ENCODE results near the gene SERPINA6. TPM values are rescaled to one million over a fixed set of nuclear protein-coding genes. Genes with fewer than 3 reads are reported as not detected.
"Not testable (repeated sequence)": the region's sequence is repeated elsewhere in the genome, so short reads cannot be mapped to it uniquely, and the experiment has no call there.

The SERPINA6 gene
- total RNA-seq, 1 experiment from 2014 or later, result not detected

DNA sequence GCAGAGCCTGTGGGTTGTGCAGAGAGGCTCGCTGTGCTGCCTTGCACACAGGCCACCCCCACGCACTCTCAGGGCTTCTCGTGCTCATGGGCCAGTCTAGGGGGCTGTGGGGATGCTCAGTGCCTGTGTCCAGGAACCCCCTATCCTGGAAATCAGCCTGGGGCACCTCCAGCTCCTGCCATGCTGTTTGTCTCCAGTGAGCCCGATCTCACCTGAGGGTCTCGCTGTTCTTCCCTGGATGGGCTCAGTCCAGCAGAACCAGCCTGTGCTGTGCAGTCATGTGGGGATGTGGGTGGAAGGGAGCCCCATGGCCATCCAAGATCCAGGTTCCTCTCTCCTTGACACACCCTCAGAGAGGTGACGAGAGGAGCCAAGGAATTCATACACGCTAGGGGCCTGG lies 38.5 kb upstream of the SERPINA6 start:
- Histone ChIP-seq H3K4me1 (no peaks in the 10 kb centered on the region), H3K36me3 (no peaks in the 10 kb centered on the region), H3K4me3 (no peak overlapping the region), H3K27ac (no peak overlapping the region), H3K27me3 (no peaks in the 10 kb centered on the region), H3K9me3 (replicated peaks) (no peaks in the 10 kb centered on the region)
- no peak for DNase-seq

DNA sequence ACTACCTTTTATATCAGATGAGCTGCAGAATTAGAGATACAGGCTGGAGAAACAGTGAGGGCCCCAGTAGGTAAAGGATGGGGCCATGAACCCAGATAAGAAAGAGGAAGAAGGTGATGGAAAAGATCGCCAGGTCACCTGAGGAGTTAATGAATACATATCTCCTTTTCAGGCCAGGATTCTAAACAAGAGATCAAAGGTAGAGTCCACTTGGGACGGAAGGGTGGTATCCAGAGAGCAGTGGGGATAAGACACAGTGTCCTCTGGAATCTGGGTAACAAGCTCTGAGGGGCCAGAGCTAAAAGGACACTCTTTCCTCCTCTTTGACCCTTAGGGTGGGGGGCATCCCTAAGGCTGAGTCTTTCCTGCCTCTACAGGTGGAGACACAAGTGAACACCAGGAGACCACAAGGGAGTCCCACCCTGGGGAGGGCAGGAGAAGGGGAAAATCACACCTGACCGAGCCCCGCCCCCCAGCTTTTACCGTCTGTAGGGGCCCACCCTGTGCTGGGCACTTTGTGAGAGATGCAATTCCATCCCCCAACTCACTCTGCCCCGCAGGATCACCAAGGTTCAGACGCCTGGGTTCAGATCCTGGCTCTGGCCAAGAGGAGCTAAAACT lies 37.9 kb upstream of the SERPINA6 start:
- Histone ChIP-seq H3K9me3 (replicated peaks) (no peaks in the 10 kb centered on the region), H3K36me3 (no peaks in the 10 kb centered on the region), H3K4me3 (no peak overlapping the region), H3K27me3 (no peaks in the 10 kb centered on the region), H3K27ac (no peak overlapping the region), H3K4me1 (no peaks in the 10 kb centered on the region)
- no peak for DNase-seq

DNA sequence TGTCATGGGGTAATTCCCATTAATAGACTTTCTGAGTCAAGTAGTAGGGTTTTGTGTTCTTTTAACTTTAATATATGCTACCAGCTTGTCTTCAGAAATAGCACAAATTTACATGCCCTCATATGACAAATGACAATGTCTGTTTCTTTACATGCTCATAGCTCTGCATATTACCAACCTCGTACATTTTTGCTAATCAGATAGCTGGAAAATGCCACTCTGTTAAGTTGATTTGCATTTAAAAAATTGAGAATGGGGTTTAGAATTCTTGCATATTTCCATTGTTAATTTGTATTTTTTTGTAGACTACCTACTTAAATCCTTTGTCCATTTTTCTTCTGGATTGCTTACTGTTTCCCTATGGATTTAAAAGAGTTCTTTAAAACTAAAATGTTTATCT lies 34.0 kb upstream of the SERPINA6 start:
- no peak overlapping the region for H3K27ac ChIP-seq
- H3K36me3 ChIP-seq, result no peaks in the 10 kb centered on the region
- H3K4me3 ChIP-seq, result no peak overlapping the region
- no peaks in the 10 kb centered on the region for H3K4me1 ChIP-seq
- H3K9me3 ChIP-seq (replicated peaks), result no peaks in the 10 kb centered on the region
- no peaks in the 10 kb centered on the region for H3K27me3 ChIP-seq
- no peak for DNase-seq

DNA sequence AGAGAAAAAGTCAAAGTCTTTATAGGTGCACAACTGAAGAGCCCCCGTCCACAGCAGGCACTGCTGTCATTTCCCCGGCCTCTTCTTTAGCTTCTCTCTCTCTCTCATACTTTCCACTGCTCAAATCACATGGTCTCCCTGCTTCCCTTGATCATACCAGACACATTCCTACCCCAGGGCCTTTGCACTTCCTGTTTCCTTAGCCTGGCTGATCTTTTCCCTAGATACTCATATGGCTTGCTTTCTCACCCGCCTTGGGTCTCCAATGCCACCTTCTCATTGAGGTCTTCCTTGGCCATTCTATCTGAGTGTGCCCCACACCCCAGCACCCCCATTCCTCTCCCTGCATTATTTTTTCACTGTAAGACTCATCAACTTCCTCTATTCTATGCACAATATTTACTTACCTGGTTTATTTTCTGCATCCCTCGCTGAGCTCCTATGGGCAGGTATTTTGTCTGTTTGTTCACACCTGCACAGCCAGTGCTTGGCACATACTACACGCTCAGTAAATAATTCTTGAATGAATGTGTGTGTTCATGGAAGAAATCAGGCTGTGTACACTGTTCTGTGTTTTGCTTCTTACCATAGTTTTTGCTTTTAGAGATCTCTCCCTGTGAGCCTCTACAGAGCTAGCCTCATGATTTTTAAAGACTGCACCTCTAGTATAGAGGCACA lies 33.4 kb upstream of the SERPINA6 start:
- Histone ChIP-seq H3K4me1 (no peaks in the 10 kb centered on the region), H3K27ac (no peak overlapping the region), H3K9me3 (replicated peaks) (no peaks in the 10 kb centered on the region), H3K4me3 (no peak overlapping the region), H3K27me3 (no peaks in the 10 kb centered on the region), H3K36me3 (no peaks in the 10 kb centered on the region)
- no peak for DNase-seq

DNA sequence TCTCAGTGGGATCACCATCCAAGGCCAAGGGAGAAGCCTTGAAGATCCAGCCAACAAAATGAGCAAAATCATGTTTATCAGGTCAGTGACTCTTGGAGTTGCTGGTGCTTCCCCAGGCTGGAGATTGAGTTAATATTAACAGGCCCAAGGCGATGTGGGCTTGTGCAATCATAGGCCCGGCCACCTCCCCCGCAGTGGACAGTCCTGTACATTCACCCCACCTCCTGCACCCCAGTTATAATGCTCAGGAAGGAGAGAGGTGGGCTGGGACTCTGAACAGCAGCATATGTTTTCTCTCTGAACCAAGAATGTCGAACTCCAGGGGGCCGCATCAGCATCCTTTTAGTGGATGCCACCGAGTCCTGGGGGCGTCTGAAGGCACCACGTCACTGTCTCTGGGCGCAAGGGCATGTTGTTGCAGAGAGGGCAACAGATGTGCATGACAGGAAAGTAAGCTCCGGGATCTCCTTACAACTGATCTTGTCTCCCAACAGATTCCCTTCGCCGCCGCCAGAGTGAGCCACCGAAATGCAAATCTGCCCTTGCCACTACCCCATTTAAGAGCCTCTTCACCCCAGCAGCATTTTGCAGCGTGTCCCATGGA lies 32.2 kb upstream of the SERPINA6 start:
- peak in 1 of 2 experiments; percentile 13 for DNase-seq
- H3K9me3 ChIP-seq (replicated peaks), result no peaks in the 10 kb centered on the region
- H3K4me1 ChIP-seq, result no peaks in the 10 kb centered on the region
- H3K4me3 ChIP-seq, result no peak overlapping the region
- H3K27ac ChIP-seq, result no peak overlapping the region
- no peaks in the 10 kb centered on the region for H3K27me3 ChIP-seq
- no peaks in the 10 kb centered on the region for H3K36me3 ChIP-seq

DNA sequence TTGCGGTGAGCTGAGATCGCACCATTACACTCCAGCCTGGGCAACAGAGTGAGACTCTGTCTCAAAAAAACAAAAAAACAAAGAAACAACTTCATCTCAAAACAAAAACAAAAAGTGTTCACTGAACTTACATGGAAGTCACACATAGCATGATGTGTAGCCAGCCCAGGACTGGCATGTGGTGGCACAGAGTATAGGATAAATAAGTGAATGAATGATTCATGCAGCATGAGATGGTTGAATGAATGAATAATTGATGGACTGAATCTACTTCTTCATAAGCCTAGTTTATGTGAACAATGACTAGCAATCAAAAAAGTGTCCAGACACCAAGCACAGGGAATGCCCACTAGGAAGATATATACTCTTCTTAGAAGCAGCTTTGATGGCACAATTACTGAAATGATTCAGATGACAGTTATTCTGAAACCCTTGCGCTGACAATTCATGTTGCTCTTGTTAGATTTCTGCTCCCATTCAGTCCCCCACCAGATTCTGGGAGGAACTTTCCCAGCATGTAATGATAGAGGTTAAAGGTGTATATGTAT lies 31.6 kb upstream of the SERPINA6 start:
- no peak overlapping the region for H3K4me3 ChIP-seq
- no peaks in the 10 kb centered on the region for H3K36me3 ChIP-seq
- H3K4me1 ChIP-seq, result no peaks in the 10 kb centered on the region
- H3K9me3 ChIP-seq (replicated peaks), result no peaks in the 10 kb centered on the region
- no peak overlapping the region for H3K27ac ChIP-seq
- DNase-seq, result no peak
- H3K27me3 ChIP-seq, result no peaks in the 10 kb centered on the region

DNA sequence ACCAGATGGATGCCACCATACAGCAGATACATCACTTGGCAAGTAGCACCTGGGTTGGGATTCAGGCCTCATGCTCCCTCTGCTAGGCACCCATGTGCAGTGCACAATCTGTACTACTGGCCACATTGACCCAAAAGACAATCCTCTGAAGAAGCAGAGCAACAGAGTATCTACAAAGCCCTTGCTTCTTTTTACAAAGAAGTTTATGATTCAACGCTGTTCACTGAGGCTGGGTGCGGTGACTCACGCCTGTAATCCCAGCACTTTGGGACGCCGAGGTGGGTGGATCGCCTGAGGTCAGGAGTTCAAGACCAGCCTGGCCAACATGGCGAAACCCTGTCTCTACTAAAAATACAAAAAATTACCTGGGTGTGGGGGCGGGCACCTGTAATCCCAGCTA lies 31.1 kb upstream of the SERPINA6 start:
- H3K36me3 ChIP-seq; H3K4me3 ChIP-seq; DNase-seq; H3K27ac ChIP-seq; H3K27me3 ChIP-seq; H3K4me1 ChIP-seq; H3K9me3 ChIP-seq (replicated peaks): not testable (repeated sequence)

DNA sequence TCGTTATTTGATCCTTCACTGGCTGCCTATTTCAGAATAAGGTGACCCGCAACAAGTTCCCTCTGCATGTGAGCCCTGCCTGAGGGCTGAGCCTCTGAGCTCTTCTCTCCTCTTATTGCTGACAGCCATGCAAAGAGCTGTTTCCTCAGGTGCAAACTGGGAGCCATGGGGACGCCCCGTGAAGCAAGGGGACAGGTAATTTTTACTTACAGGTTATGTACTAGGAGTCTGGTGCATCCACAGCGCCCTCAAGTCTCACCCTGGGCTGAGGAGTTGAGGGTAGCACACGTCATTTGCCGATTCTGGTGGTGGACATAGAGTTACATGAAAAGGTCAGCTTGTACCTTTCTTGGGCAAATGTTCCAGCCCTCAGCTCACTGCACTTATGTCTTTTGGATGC lies 26.1 kb upstream of the SERPINA6 start:
- DNase-seq, result no peak
- Histone ChIP-seq H3K36me3 (no peaks in the 10 kb centered on the region), H3K4me3 (no peak overlapping the region)

DNA sequence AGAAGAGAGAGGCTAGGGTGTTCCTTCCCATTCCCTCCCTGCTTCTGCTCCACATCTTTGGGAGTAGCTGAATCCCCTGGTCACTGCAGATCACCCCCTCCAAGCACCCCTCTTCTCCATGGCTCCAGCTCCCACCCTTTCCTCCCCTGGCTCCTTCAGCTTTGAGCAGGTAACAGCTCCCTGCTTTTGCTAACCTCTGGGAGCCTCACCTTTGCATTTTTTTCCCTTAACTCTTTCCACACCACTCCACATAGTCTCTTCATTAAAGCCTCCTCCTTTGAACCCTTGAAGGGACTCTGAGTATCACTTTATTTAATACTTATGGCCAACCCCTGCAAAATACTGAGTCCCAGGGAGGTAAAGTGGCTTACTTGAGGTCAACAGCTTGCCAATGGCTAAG lies 25.7 kb upstream of the SERPINA6 start:
- H3K36me3 ChIP-seq, result no peaks in the 10 kb centered on the region
- no peak for DNase-seq
- H3K9me3 ChIP-seq (replicated peaks), result no peaks in the 10 kb centered on the region
- H3K27ac ChIP-seq, result no peak overlapping the region
- no peaks in the 10 kb centered on the region for H3K4me1 ChIP-seq
- no peaks in the 10 kb centered on the region for H3K27me3 ChIP-seq
- H3K4me3 ChIP-seq, result no peak overlapping the region

More for the DNA sequence above, 26.1 kb upstream of the SERPINA6 start:
- H3K4me1 ChIP-seq, result no peaks in the 10 kb centered on the region
- H3K9me3 ChIP-seq (replicated peaks), result no peaks in the 10 kb centered on the region
- no peaks in the 10 kb centered on the region for H3K27me3 ChIP-seq
- no peak overlapping the region for H3K27ac ChIP-seq

DNA sequence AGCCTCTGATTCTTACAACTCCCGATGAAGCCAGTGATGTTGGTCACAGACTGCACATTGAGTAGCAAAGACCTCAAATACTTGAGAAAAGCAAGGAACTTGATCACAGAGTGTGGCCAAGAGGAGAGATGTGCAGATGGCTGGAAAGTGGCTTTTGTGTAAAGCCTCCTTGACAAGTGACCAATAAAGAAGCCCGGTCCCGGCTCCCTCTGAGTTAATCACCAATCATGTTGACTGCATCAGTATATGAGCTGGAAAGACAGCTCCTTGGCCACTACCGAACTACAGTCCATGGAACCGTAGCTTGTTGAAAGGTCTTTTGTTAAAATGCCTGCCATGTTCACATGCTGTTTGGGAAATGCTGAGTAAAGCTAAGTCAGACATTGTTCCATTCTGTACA lies 23.7 kb upstream of the SERPINA6 start:
- Histone ChIP-seq H3K27ac (no peak overlapping the region), H3K4me3 (no peak overlapping the region), H3K4me1 (peaks cover 7% of the 10 kb centered on the region), H3K9me3 (replicated peaks) (no peaks in the 10 kb centered on the region), H3K27me3 (no peaks in the 10 kb centered on the region), H3K36me3 (no peaks in the 10 kb centered on the region)
- DNase-seq, result no peak

DNA sequence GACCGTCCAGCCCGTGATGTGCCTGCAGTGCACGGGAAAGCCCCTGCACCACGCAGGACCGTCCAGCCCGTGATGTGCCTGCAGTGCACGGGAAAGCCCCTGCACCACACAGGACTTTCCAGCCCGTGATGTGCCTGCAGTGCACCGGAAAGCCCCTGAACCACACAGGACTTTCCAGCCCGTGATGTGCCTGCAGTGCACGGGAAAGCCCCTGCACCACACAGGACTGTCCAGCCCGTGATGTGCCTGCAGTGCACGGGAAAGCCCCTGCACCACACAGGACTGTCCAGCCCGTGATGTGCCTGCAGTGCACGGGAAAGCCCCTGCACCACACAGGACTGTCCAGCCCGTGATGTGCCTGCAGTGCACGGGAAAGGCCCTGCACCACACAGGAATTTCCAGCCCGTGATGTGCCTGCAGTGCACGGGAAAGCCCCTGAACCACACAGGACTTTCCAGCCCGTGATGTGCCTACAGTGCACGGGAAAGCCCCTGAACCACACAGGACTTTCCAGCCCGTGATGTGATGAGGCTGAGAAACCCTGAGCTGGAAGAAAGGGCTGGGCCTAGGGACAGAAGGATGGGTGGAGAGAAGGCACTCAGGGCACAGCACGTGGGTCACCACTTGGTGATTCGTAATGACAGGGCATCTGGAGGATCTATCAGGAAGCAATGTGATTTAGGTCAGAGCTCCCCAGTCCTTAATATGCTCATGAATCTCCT lies 23.1 kb upstream of the SERPINA6 start:
- H3K9me3 ChIP-seq (replicated peaks); H3K27ac ChIP-seq; H3K4me3 ChIP-seq; H3K36me3 ChIP-seq; DNase-seq; H3K27me3 ChIP-seq: not testable (repeated sequence)
- peaks cover 12% of the 10 kb centered on the region for H3K4me1 ChIP-seq

DNA sequence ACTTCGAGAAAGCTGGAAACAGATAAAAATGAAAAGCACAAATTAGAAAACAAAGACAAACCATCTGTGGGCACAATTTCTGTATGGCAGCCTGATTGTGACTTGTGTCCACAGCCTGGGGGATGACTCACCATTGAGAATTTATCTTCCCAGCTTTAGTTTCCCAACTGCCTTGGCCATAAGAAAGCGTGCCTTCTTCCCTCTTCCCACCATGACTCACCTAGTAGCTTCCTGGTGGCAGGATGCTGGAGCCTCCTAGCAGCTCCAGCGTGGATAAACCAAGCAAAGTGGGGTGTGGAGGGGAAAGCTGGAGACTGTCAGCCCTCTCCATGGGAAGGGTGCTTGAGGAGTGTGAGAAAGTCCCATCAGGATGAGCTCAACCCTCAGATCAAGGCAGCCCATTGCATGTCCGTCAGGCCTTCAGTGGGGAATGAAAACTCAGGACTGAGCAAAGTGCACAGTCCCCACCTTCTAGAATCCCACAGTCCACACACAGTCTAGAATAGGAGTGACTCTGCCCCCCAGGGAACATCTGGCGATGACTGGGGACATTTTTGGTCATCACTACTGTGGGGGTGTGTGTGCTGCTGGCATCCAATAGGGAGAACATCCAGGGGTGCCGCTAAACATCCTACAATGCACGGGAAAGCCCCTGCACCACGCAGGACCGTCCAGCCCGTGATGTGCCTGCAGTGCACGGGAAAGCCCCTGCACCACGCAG lies 22.4 kb upstream of the SERPINA6 start:
- Histone ChIP-seq H3K4me3 (no peak overlapping the region), H3K36me3 (no peaks in the 10 kb centered on the region), H3K4me1 (peaks cover 12% of the 10 kb centered on the region), H3K9me3 (replicated peaks) (no peaks in the 10 kb centered on the region), H3K27ac (no peak overlapping the region), H3K27me3 (no peaks in the 10 kb centered on the region)
- peak; percentile 35 to 50 for DNase-seq

DNA sequence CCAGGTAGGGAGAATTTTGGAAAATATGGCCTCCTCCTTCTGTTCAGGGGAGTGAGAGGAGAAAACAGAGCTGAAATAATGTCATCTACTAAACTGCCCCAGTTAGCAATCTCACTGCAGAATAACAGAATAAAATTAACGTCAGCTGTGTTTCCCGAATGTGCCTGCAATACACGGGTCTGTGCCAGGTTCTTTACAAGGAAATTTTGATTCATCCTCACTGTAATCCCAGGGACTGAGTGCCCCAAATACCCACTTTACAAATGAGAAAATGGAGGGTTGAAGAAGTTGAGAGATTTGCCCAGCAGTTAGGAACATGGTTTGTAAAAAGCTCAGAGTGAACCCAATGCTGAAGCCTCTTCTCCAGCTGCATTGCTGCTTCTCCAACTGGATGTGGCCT lies 21.3 kb upstream of the SERPINA6 start:
- Histone ChIP-seq H3K4me3 (no peak overlapping the region), H3K36me3 (no peaks in the 10 kb centered on the region), H3K27me3 (no peaks in the 10 kb centered on the region), H3K4me1 (peaks cover 12% of the 10 kb centered on the region), H3K9me3 (replicated peaks) (no peaks in the 10 kb centered on the region), H3K27ac (no peak overlapping the region)
- no peak for DNase-seq

DNA sequence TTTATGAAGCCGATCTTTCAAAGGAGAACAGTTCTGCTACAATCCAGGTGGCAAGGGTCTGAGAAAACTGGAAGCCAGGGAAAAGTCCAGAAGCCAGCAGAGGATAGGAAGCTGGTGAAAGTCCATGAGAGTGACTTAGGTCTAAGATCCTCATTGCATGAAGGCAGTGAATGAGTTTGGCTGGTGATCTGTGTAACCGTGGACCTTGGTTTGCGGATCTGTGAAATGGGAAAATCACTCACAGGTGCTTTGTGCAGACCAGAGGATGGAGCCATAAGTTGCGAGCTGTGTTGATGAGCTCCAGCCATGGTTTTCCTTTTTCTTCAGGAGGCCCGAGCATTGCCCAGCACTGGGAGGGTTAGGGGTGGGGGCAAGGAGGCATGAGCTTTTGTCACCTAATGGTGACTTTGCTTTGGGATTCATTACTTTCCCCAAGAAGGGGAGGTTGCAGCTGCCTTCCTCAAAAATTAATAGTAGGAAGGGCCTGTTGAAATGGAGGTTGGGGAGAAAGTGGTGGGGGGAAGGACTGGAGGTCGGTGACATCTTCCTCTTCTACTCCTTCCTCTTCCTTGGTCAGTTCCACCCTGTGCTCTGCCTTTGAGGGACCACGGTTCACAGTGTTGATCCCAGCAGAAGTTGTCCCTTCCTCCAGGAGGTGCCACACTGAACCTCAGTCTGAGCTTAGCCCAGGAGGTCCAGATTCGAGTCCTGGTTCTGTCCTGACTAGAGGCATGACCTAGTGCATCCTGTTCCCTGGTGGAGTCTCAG lies 20.3 kb upstream of the SERPINA6 start:
- Histone ChIP-seq H3K27me3 (no peaks in the 10 kb centered on the region), H3K36me3 (no peaks in the 10 kb centered on the region), H3K4me1 (peaks cover 12% of the 10 kb centered on the region), H3K9me3 (replicated peaks) (no peaks in the 10 kb centered on the region), H3K4me3 (no peak overlapping the region), H3K27ac (no peak overlapping the region)
- DNase-seq, result no peak
